HG02973 (cell line): Measurements from ENCODE around the gene ZMYM4.
"Not testable (repeated sequence)": the region's sequence is repeated elsewhere in the genome, so short reads cannot be mapped to it uniquely, and the experiment has no call there.

ENCODE experiments used
- ATAC-seq: cut with Tn5 transposase; IDR thresholded peaks from one replicate; pipeline ENCODE4 v1.9.1; 2021; ENCODE audit warnings: moderate library complexity; ENCODE audit not compliant: unreplicated experiment

ZMYM4 gene

DNA sequence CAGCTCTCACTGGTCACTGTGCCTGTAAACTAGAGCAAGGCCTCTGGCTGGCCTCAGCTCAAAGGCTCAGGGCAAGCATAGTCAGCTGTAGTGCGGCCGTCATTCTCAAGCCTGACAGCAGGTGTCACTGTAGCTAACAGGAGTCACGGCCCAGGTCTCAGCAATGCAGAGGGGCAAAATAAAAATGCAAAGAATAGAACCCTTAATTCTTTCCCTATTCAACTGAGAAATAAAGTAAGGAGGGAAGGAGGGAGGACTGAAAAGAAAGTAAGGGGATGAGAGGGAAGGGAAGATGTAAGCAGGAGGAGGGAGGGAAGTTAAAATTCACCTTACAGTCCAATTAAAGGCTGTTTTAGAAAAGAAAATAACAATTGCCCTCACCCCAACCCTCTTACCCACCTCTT lies 182.6 kb downstream of the ZMYM4 start:
- no peak for ATAC-seq

DNA sequence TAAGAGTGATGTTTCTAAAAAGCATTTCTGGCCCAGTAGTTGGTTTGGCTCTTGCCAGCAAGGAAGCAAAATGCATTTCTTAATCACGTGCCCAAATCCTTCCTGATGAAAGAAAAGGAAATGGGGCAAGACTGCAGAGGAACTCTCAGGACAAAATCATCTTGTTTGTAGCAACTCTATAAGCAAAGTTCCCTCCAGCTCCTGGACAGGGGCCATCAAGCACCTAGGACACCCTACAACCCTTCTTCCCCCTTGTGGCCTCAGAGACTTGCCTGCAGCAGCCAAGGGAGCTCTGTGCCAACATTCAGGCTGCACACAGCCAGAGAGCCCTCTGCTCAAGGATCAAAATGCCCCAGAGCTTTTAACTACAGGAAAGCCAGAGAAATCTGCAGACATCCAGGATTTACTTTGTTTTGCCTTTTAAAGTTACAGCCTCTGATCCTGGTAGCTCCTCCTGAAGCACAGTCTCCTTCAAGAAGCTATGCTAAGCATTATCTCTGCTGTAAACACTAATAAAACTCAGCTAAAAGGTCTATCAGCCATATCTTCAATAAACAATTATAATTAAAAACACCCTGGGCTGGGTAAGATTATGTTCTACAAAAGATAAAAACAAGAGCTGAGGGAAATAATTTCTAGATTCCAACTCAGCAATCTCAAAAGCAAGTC lies 183.7 kb downstream of the ZMYM4 start:
- ATAC-seq = no peak

- no peak for ATAC-seq
Observed at GRCh38 chr1:35453031-35453430, 184.5 kb downstream of the ZMYM4 start.

- ATAC-seq = no peak
Observed at GRCh38 chr1:35454176-35454575, 185.7 kb downstream of the ZMYM4 start.

GRCh38 chr1:35454616-35455015 lies 186.1 kb downstream of the ZMYM4 start:
- no peak for ATAC-seq

GRCh38 chr1:35460796-35461195 lies 192.3 kb downstream of the ZMYM4 start:
- ATAC-seq = no peak

DNA sequence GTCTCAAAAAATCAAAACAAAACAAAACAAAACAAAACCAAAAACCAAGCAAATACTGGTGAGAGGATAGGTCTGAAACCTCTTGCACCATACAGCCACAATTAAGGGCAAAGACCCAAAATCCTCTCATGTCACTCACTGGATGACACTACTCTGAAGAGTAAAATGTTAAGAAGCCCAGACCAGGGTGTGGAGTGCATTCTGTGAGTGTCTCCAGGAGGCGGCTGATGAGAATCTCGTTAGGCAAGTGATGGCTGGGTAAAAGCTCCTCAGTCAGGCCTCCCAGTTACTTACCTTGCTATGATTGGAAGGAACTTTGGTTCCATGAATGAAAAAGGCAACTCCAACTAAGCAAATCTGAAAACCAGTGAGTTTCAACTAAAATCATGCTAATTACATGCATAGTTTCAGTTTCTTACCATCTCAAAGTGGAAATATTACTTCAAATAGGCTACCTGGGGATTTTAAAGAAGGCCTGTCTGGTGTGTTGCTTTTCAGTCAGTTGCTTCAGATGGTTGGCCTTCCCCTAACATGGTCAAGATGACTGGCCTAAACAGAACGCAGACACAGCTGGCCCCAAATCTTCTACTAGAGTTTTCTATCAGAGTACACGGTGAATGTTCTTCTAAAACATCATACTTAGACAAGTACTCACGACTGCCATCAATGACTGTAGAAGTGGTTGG lies 193.6 kb downstream of the ZMYM4 start:
- ATAC-seq = no peak

DNA sequence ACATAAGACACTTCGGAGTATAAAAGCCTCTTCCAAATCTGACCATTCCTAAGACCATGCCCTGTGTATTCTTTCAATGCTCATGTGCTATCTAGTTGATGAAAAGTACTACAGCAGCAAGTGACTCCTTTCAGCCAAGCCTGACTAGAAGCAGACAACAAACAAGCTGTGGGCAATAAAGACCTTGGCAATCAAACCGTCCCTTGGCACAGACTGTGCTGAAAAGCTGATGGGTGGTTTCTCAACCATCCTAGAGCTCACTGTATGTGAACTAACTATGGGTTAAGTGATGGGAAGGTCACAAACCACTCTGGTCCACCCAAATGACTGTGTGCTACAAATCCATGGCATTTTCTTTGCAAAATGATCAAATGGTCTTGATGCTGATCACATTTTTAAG lies 194.7 kb downstream of the ZMYM4 start:
- ATAC-seq = no peak

- ATAC-seq = not testable (repeated sequence)
Observed at GRCh38 chr1:35463749-35464148, 195.2 kb downstream of the ZMYM4 start.

DNA sequence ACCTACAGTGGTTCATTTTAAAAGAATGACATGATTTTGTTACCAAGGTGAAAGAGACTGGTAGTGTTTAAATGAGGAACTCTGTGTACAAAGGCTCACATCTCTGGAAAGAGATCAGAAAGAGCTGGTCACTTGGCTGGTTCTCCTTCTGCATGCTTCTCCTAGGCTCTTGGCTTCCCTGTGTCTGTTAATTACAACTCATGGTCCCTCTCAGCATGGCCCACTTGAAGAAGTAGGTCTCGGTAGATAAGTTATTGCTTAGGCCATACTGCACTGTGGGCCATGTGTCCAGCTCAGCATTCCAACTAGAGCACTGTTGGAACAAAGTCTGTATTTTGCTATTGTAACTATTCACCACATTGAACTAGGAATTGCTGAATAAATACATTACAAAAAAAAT lies 197.6 kb downstream of the ZMYM4 start:
- no peak for ATAC-seq

GRCh38 chr1:35470977-35471613 lies 202.6 kb downstream of the ZMYM4 start:
- no peak for ATAC-seq
